Measurements from ENCODE around the gene MAN1A2. TPM values are rescaled to one million over a fixed set of nuclear protein-coding genes. Genes with fewer than 3 reads are reported as not detected.

MAN1A2 gene
- total RNA-seq, 1 donor = 51.0 TPM

DNA sequence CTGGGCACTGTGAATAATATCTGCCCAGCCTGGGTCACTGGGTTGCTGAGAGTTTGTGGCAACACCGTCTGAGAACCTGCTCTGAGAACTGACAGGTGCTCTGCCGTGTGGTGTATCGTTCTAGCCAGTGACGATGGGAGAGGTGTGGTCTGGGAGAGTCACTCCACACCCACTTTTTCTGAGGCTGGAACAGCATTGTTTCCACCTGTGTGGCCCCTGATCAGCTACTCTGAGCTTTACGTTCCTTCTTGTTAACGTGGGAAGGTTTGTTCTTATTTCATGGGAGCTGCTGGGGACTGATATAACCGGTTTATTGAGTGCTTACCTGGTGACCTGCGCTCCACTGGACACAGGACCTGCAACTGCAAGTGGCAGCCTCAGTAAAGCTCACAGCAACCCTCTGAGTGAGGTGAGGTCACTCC is 203.8 kb downstream of the MAN1A2 start:
- H3K27ac ChIP-seq (ENCODE audit: low read depth, low read length) = no peak overlapping the region
- H3K27me3 ChIP-seq (ENCODE audit: insufficient read depth, low read length) = peaks cover 9% of the 10 kb centered on the region
- no peaks in the 10 kb centered on the region for H3K4me1 ChIP-seq (ENCODE audit: insufficient read depth, low read length)
- H3K79me2 ChIP-seq (ENCODE audit: insufficient read depth, low read length) = no peaks in the 10 kb centered on the region
- no peaks in the 10 kb centered on the region for H3K9me3 ChIP-seq (ENCODE audit: low read depth, low read length)
- H3K4me2 ChIP-seq (ENCODE audit: insufficient read depth, low read length) = no peak overlapping the region
- H2AFZ ChIP-seq (ENCODE audit: low read length) = no peak overlapping the region
- DNase-seq (ENCODE audit: insufficient read length, low spot score, missing footprints) = peak; percentile 25
- H4K20me1 ChIP-seq (ENCODE audit: insufficient read depth, low read length) = no peaks in the 10 kb centered on the region
- H3K36me3 ChIP-seq (ENCODE audit: insufficient read depth, low read length) = no peaks in the 10 kb centered on the region
- no peak overlapping the region for H3K4me3 ChIP-seq (ENCODE audit: insufficient read depth, low read length)
- TF ChIP-seq CTCF (IDR thresholded peaks at IDR 0.05; ENCODE audit: extremely low read depth, low read depth, low read length) = no peak

GRCh38 chr1:117571496-117571895 is 204.2 kb downstream of the MAN1A2 start:
- no peak overlapping the region for H3K27ac ChIP-seq (ENCODE audit: low read depth, low read length)
- H3K4me2 ChIP-seq (ENCODE audit: insufficient read depth, low read length) = no peak overlapping the region
- TF ChIP-seq CTCF (IDR thresholded peaks at IDR 0.05; ENCODE audit: extremely low read depth, low read depth, low read length) = no peak
- DNase-seq (ENCODE audit: insufficient read length, low spot score, missing footprints) = no peak
- H2AFZ ChIP-seq (ENCODE audit: low read length) = no peak overlapping the region
- H3K36me3 ChIP-seq (ENCODE audit: insufficient read depth, low read length) = no peaks in the 10 kb centered on the region
- H4K20me1 ChIP-seq (ENCODE audit: insufficient read depth, low read length) = no peaks in the 10 kb centered on the region
- H3K27me3 ChIP-seq (ENCODE audit: insufficient read depth, low read length) = peaks cover 9% of the 10 kb centered on the region
- no peaks in the 10 kb centered on the region for H3K4me1 ChIP-seq (ENCODE audit: insufficient read depth, low read length)
- H3K79me2 ChIP-seq (ENCODE audit: insufficient read depth, low read length) = no peaks in the 10 kb centered on the region
- no peaks in the 10 kb centered on the region for H3K9me3 ChIP-seq (ENCODE audit: low read depth, low read length)
- no peak overlapping the region for H3K4me3 ChIP-seq (ENCODE audit: insufficient read depth, low read length)

- Histone ChIP-seq H2AFZ (ENCODE audit: low read length) (no peak overlapping the region), H3K27me3 (ENCODE audit: insufficient read depth, low read length) (peaks cover 9% of the 10 kb centered on the region), H3K79me2 (ENCODE audit: insufficient read depth, low read length) (no peaks in the 10 kb centered on the region), H3K9me3 (ENCODE audit: low read depth, low read length) (no peaks in the 10 kb centered on the region), H4K20me1 (ENCODE audit: insufficient read depth, low read length) (no peaks in the 10 kb centered on the region), H3K36me3 (ENCODE audit: insufficient read depth, low read length) (no peaks in the 10 kb centered on the region), H3K4me3 (ENCODE audit: insufficient read depth, low read length) (no peak overlapping the region), H3K4me1 (ENCODE audit: insufficient read depth, low read length) (no peaks in the 10 kb centered on the region), H3K4me2 (ENCODE audit: insufficient read depth, low read length) (no peak overlapping the region), H3K27ac (ENCODE audit: low read depth, low read length) (no peak overlapping the region)
- no peak for TF ChIP-seq CTCF (IDR thresholded peaks at IDR 0.05; ENCODE audit: extremely low read depth, low read depth, low read length)
- peak; percentile 35 for DNase-seq (ENCODE audit: insufficient read length, low spot score, missing footprints)
These were observed 205.3 kb downstream of the MAN1A2 start for GRCh38 chr1:117572546-117572945.

- no peak overlapping the region for H2AFZ ChIP-seq (ENCODE audit: low read length)
- DNase-seq (ENCODE audit: insufficient read length, low spot score, missing footprints) = peak; percentile 59
- no peaks in the 10 kb centered on the region for H3K9me3 ChIP-seq (ENCODE audit: low read depth, low read length)
- H3K27ac ChIP-seq (ENCODE audit: low read depth, low read length) = no peak overlapping the region
- no peaks in the 10 kb centered on the region for H4K20me1 ChIP-seq (ENCODE audit: insufficient read depth, low read length)
- no peak overlapping the region for H3K4me2 ChIP-seq (ENCODE audit: insufficient read depth, low read length)
- no peak overlapping the region for H3K4me3 ChIP-seq (ENCODE audit: insufficient read depth, low read length)
- no peaks in the 10 kb centered on the region for H3K4me1 ChIP-seq (ENCODE audit: insufficient read depth, low read length)
- no peaks in the 10 kb centered on the region for H3K36me3 ChIP-seq (ENCODE audit: insufficient read depth, low read length)
- peaks cover 9% of the 10 kb centered on the region for H3K27me3 ChIP-seq (ENCODE audit: insufficient read depth, low read length)
- no peak for TF ChIP-seq CTCF (IDR thresholded peaks at IDR 0.05; ENCODE audit: extremely low read depth, low read depth, low read length)
- no peaks in the 10 kb centered on the region for H3K79me2 ChIP-seq (ENCODE audit: insufficient read depth, low read length)
These were observed 206.3 kb downstream of the MAN1A2 start for GRCh38 chr1:117573386-117574023.
